Forelimb muscle (tissue), 1 donor: ENCODE results near the gene PARD6G. TPM values are rescaled to one million over a fixed set of nuclear protein-coding genes. Genes with fewer than 3 reads are reported as not detected.
A peak's percentile ranks its signal among the peaks of the same experiment; 100 is the strongest.

ENCODE experiments used
- DNase-seq: peaks from one replicate; pipeline ENCODE4 v3.0.0-alpha.2; 2013; ENCODE audit warnings: low read depth
- polyA plus RNA-seq: library from polyadenylated mRNA; unstranded; fragments of 120-200 nt; gene quantifications from one replicate; pipeline ENCODE4 v1.2.1, GENCODE V29; 2013; ENCODE audit not compliant: insufficient read length

The PARD6G gene
- polyA plus RNA-seq, 1 donor: 5.2 TPM

GRCh38 chr18:80147037-80147417 is 100.3 kb downstream of the PARD6G start:
- DNase-seq: no peak

GRCh38 chr18:80145196-80145804 is 102.0 kb downstream of the PARD6G start:
- DNase-seq: no peak

GRCh38 chr18:80143881-80144280 is 103.4 kb downstream of the PARD6G start:
- DNase-seq: no peak

- no peak for DNase-seq
Observed at GRCh38 chr18:80140455-80140985, 106.8 kb downstream of the PARD6G start.

- DNase-seq: no peak
Observed at GRCh38 chr18:80137976-80138375, 109.3 kb downstream of the PARD6G start.

- DNase-seq: no peak
Observed at GRCh38 chr18:80137137-80137536, 110.2 kb downstream of the PARD6G start.

GRCh38 chr18:80136679-80137078 is 110.6 kb downstream of the PARD6G start:
- DNase-seq: no peak

GRCh38 chr18:80135136-80135535 is 112.2 kb downstream of the PARD6G start:
- DNase-seq: no peak

GRCh38 chr18:80133124-80133523 is 114.2 kb downstream of the PARD6G start:
- no peak for DNase-seq

- DNase-seq: no peak
Observed at GRCh38 chr18:80132180-80132812, 115.0 kb downstream of the PARD6G start.

- DNase-seq: no peak
Observed at GRCh38 chr18:80130555-80130954, 116.8 kb downstream of the PARD6G start.

GRCh38 chr18:80129672-80130367 is 117.5 kb downstream of the PARD6G start:
- DNase-seq: no peak

GRCh38 chr18:80127635-80128034 is 119.7 kb downstream of the PARD6G start:
- DNase-seq: no peak

GRCh38 chr18:80126797-80127196 is 120.5 kb downstream of the PARD6G start:
- no peak for DNase-seq

- no peak for DNase-seq
Observed at GRCh38 chr18:80124131-80124530, 123.2 kb downstream of the PARD6G start.

GRCh38 chr18:80120932-80121331 is 126.4 kb downstream of the PARD6G start:
- DNase-seq: no peak

- no peak for DNase-seq
Observed at GRCh38 chr18:80119111-80119510, 128.2 kb downstream of the PARD6G start.

GRCh38 chr18:80115035-80115434 is 132.3 kb downstream of the PARD6G start:
- DNase-seq: no peak

GRCh38 chr18:80112624-80113248 is 134.6 kb downstream of the PARD6G start:
- DNase-seq: no peak

- no peak for DNase-seq
Observed at GRCh38 chr18:80109676-80110078, 137.6 kb downstream of the PARD6G start.

GRCh38 chr18:80108739-80109675 is 138.3 kb downstream of the PARD6G start, which contains the start of gene ADNP2:
TSS of gene ADNP2 (plus strand) at chr18:80109262. CDS start at chr18:80117543, 8,281 bp downstream.
- DNase-seq: peak; percentile 64
